Upper lobe of left lung (tissue), 4 donors: Measurements from ENCODE around the gene CDK10.

ENCODE experiments used
- POLR2AphosphoS5 ChIP-seq, 2 donors: sonication (generic); formaldehyde crosslinking; IDR thresholded peaks; one replicate each; pipeline ENCODE4 v1.5.1; 2017; ENCODE audit warnings: antibody characterized with exemption in 2 of 2
- TF ChIP-seq, protein P1 (sequence below), 6 experiments: fragments of 450-650 bp in 4 of 6; fragments of 200-600 bp in 2 of 6; sonication (generic) in 2 of 6; IDR thresholded peaks; one replicate each; pipeline ENCODE4 v1.5.1; 2016 to 2019; ENCODE audit warnings: antibody characterized with exemption in 6 of 6

DNA sequence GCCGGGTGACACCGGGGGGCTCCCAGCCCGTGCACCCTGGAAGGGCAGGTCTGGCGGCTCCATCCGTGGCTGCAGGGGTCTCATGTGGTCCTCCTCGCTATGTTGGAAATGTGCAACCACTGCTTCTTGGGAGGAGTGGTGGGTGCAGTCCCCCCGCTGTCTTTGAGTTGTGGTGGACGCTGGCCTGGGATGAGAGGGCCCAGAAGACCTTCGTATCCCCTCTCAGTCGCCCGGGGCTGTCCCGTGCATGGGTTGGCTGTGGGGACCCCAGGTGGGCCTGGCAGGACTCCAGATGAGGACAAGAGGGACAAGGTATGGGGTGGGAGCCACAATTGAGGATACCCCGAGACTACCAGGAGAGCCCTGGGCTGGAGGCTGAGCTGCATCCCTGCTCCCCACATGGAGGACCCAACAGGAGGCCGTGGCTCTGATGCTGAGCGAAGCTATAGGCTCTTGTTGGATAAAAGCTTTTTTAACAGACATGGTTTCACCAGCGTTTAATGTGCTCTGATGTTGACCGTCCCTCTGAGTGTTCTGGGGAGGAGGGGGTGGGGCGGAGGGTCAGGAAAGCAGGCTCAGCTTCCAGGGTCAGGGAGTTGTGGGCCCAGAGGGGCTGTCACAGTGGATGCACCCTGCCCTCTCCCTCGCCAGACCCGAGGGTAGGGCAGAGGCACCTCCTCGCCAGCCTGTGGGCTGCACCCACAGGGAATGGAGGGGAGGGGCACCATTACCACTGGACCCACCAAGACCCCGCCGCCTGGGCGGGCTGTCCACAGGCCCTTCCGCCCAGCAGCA is 9.6 kb downstream of the CDK10 start:
- TF ChIP-seq, protein P1, sequence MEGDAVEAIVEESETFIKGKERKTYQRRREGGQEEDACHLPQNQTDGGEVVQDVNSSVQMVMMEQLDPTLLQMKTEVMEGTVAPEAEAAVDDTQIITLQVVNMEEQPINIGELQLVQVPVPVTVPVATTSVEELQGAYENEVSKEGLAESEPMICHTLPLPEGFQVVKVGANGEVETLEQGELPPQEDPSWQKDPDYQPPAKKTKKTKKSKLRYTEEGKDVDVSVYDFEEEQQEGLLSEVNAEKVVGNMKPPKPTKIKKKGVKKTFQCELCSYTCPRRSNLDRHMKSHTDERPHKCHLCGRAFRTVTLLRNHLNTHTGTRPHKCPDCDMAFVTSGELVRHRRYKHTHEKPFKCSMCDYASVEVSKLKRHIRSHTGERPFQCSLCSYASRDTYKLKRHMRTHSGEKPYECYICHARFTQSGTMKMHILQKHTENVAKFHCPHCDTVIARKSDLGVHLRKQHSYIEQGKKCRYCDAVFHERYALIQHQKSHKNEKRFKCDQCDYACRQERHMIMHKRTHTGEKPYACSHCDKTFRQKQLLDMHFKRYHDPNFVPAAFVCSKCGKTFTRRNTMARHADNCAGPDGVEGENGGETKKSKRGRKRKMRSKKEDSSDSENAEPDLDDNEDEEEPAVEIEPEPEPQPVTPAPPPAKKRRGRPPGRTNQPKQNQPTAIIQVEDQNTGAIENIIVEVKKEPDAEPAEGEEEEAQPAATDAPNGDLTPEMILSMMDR (IDR thresholded peaks at IDR 0.05) = no peak
- TF ChIP-seq POLR2AphosphoS5 (IDR thresholded peaks at IDR 0.05) = no peak
